BLaER1 treated with 17β-estradiol and CSF1 and Interleukin-3, amounts not matched to agents 10 nM and 100 nM (cell line): ENCODE measurements around the gene COMMD9.

ENCODE experiments used
- H3K27ac ChIP-seq, 11 experiments: shearing (Covaris generic); formaldehyde crosslinking; 2 replicates each; pipeline ENCODE4 v1.8.1; 2022
- H3K27me3 ChIP-seq, 11 experiments: shearing (Covaris generic); formaldehyde crosslinking; 2 replicates each; pipeline ENCODE4 v1.8.1; 2022
- H3K36me3 ChIP-seq, 11 experiments: shearing (Covaris generic); formaldehyde crosslinking; 2 replicates each; pipeline ENCODE4 v1.8.1; 2022
- H3K4me1 ChIP-seq, 10 experiments: shearing (Covaris generic); formaldehyde crosslinking; 2 replicates each; pipeline ENCODE4 v1.8.1; 2022
- H3K4me2 ChIP-seq, 11 experiments: shearing (Covaris generic); formaldehyde crosslinking; 2 replicates each; pipeline ENCODE4 v1.8.1; 2022
- H3K4me3 ChIP-seq, 10 experiments: shearing (Covaris generic); formaldehyde crosslinking; 2 replicates each; pipeline ENCODE4 v1.8.1; 2022
- H3K9ac ChIP-seq, 11 experiments: shearing (Covaris generic); formaldehyde crosslinking; 2 replicates each; pipeline ENCODE4 v1.8.1; 2022
- H3K9me3 ChIP-seq, 11 experiments: shearing (Covaris generic); formaldehyde crosslinking; replicated peaks in 1 of 11; 2 replicates each; pipeline ENCODE4 v1.8.1; 2022
- H4K20me1 ChIP-seq, 11 experiments: shearing (Covaris generic); formaldehyde crosslinking; 2 replicates each; pipeline ENCODE4 v1.8.1; 2022
- Cebpa-rat ChIP-seq, 11 experiments: shearing (Covaris generic); IDR thresholded peaks; 2 replicates each; pipeline ENCODE4 v1.8.1; 2022

Gene COMMD9

GRCh38 chr11:36305047-36305446 is 15.8 kb upstream of the COMMD9 start:
- no peaks in the 10 kb centered on the region for H3K27me3 ChIP-seq
- no peak overlapping the region for H3K9ac ChIP-seq
- H3K36me3 ChIP-seq: no peaks in the 10 kb centered on the region
- peaks cover 0 to 7% (median 0%) of the 10 kb centered on the region in 11 experiments; a peak in 4 of 22 replicates for H3K9me3 ChIP-seq
- H3K4me2 ChIP-seq: peak overlapping the region in 2 of 11 experiments; percentile 61 to 67; a peak in 2 of 22 replicates
- H3K4me3 ChIP-seq: no peak overlapping the region
- H3K27ac ChIP-seq: no peak overlapping the region
- no peak for TF ChIP-seq Cebpa-rat (IDR thresholded peaks at IDR 0.05)
- H4K20me1 ChIP-seq: no peaks in the 10 kb centered on the region
- peaks cover 5 to 21% (median 7%) of the 10 kb centered on the region in 10 experiments; a peak in 19 of 20 replicates for H3K4me1 ChIP-seq

- H3K9me3 ChIP-seq: peaks cover 0 to 7% (median 0%) of the 10 kb centered on the region in 11 experiments; a peak in 4 of 22 replicates
- no peak for TF ChIP-seq Cebpa-rat (IDR thresholded peaks at IDR 0.05)
- no peaks in the 10 kb centered on the region for H3K36me3 ChIP-seq
- H3K4me2 ChIP-seq: peak overlapping the region in 2 of 11 experiments; percentile 61 to 67; a peak in 4 of 22 replicates
- H3K4me1 ChIP-seq: peaks cover 0 to 21% (median under 1%) of the 10 kb centered on the region in 10 experiments; a peak in 8 of 20 replicates
- H3K27ac ChIP-seq: no peak overlapping the region
- H3K4me3 ChIP-seq: no peak overlapping the region
- H3K27me3 ChIP-seq: no peaks in the 10 kb centered on the region
- no peaks in the 10 kb centered on the region for H4K20me1 ChIP-seq
- H3K9ac ChIP-seq: no peak overlapping the region
These were observed 15.1 kb upstream of the COMMD9 start for GRCh38 chr11:36304351-36304750.

GRCh38 chr11:36300650-36301049 is 11.4 kb upstream of the COMMD9 start:
- Histone ChIP-seq H3K9ac (no peak overlapping the region), H3K4me1 (peaks cover 0 to 15% (median 0%) of the 10 kb centered on the region in 10 experiments; a peak in 5 of 20 replicates), H3K4me3 (no peak overlapping the region), H3K36me3 (no peaks in the 10 kb centered on the region), H3K9me3 (no peaks in the 10 kb centered on the region), H4K20me1 (no peaks in the 10 kb centered on the region), H3K4me2 (no peak overlapping the region), H3K27me3 (no peaks in the 10 kb centered on the region), H3K27ac (no peak overlapping the region)
- TF ChIP-seq Cebpa-rat (IDR thresholded peaks at IDR 0.05): no peak

GRCh38 chr11:36296884-36297543 is 7.8 kb upstream of the COMMD9 start:
- Histone ChIP-seq H3K9me3 (no peaks in the 10 kb centered on the region), H3K27me3 (no peaks in the 10 kb centered on the region), H3K36me3 (no peaks in the 10 kb centered on the region), H3K4me2 (no peak overlapping the region), H3K4me3 (no peak overlapping the region), H3K27ac (no peak overlapping the region), H4K20me1 (no peaks in the 10 kb centered on the region), H3K4me1 (no peaks in the 10 kb centered on the region), H3K9ac (no peak overlapping the region)
- TF ChIP-seq Cebpa-rat (IDR thresholded peaks at IDR 0.05): no peak

- Histone ChIP-seq H3K27ac (no peak within 1 kb of the TSS), H3K9ac (no peak within 1 kb of the TSS), H3K9me3 (no peaks in the 10 kb centered on the region), H3K4me3 (no peak within 1 kb of the TSS), H3K27me3 (no peaks in the 10 kb centered on the region), H3K36me3 (no peaks in the 10 kb centered on the region), H4K20me1 (no peaks in the 10 kb centered on the region), H3K4me2 (no peak within 1 kb of the TSS), H3K4me1 (no peaks in the 10 kb centered on the region)
- no peak for TF ChIP-seq Cebpa-rat (IDR thresholded peaks at IDR 0.05)
These were observed 6.7 kb upstream of the COMMD9 start, which contains the start of gene PRR5L for GRCh38 chr11:36295926-36296325. Gene PRR5L (plus strand): TSS chr11:36296288. CDS start chr11:36401122, 104,834 bp downstream.

GRCh38 chr11:36292311-36292722 is 3.1 kb upstream of the COMMD9 start:
- Histone ChIP-seq H3K4me1 (peaks cover 14 to 19% (median 18%) of the 10 kb centered on the region in 10 experiments), H3K4me3 (no peak overlapping the region), H4K20me1 (peaks cover 0 to 3% (median 0%) of the 10 kb centered on the region in 11 experiments; a peak in 1 of 22 replicates), H3K9ac (no peak overlapping the region), H3K36me3 (no peaks in the 10 kb centered on the region), H3K27ac (no peak overlapping the region), H3K4me2 (no peak overlapping the region), H3K27me3 (no peaks in the 10 kb centered on the region), H3K9me3 (no peaks in the 10 kb centered on the region)
- no peak for TF ChIP-seq Cebpa-rat (IDR thresholded peaks at IDR 0.05)

GRCh38 chr11:36288442-36289225 is 590 bp downstream of the COMMD9 start:
- Histone ChIP-seq H3K9ac (peak overlapping the region; percentile 70 to 88 (median 82)), H3K4me3 (peak overlapping the region; percentile 69 to 90 (median 77)), H3K4me2 (peak overlapping the region; percentile 80 to 95 (median 90)), H4K20me1 (peaks cover 0 to 28% (median 9%) of the 10 kb centered on the region in 11 experiments; a peak in 4 of 22 replicates), H3K27me3 (no peaks in the 10 kb centered on the region), H3K9me3 (peaks cover 0 to 4% (median 0%) of the 10 kb centered on the region in 11 experiments; a peak in 5 of 22 replicates), H3K4me1 (peaks cover 14 to 25% (median 18%) of the 10 kb centered on the region in 10 experiments), H3K36me3 (peaks cover 0 to 4% (median 0%) of the 10 kb centered on the region in 11 experiments; a peak in 3 of 22 replicates), H3K27ac (peak overlapping the region; percentile 51 to 91 (median 75); a peak in 21 of 22 replicates)
- peak in 8 of 11 experiments; percentile 37 to 88 (median 71); a peak in 12 of 22 replicates for TF ChIP-seq Cebpa-rat (IDR thresholded peaks at IDR 0.05)

- Histone ChIP-seq H3K4me2 (no peak overlapping the region), H3K9ac (no peak overlapping the region), H3K9me3 (peaks cover 5 to 21% (median 15%) of the 10 kb centered on the region in 11 experiments; a peak in 16 of 22 replicates), H3K4me3 (0 out of 20 replicates have a peak overlapping the region, but pooled peaks of 1 of the 10 experiments have one; percentile 0), H3K27ac (no peak overlapping the region), H4K20me1 (peaks cover 0 to 77% (median 19%) of the 10 kb centered on the region in 11 experiments; a peak in 11 of 22 replicates), H3K36me3 (peaks cover 9 to 50% (median 30%) of the 10 kb centered on the region in 11 experiments; a peak in 21 of 22 replicates), H3K27me3 (no peaks in the 10 kb centered on the region), H3K4me1 (peaks cover 2 to 27% (median 4%) of the 10 kb centered on the region in 10 experiments; a peak in 19 of 20 replicates)
- TF ChIP-seq Cebpa-rat (IDR thresholded peaks at IDR 0.05): no peak
These were observed 6.3 kb downstream of the COMMD9 start for GRCh38 chr11:36282926-36283325.

GRCh38 chr11:36281850-36282249 is 7.4 kb downstream of the COMMD9 start:
- Histone ChIP-seq H3K27me3 (no peaks in the 10 kb centered on the region), H3K4me1 (peaks cover 0 to 22% (median 0%) of the 10 kb centered on the region in 10 experiments; a peak in 6 of 20 replicates), H3K9ac (no peak overlapping the region), H3K27ac (no peak overlapping the region), H3K9me3 (peaks cover 5 to 21% (median 15%) of the 10 kb centered on the region in 11 experiments; a peak in 16 of 22 replicates), H4K20me1 (peaks cover 0 to 80% (median 19%) of the 10 kb centered on the region in 11 experiments; a peak in 11 of 22 replicates), H3K36me3 (peaks cover 10 to 61% (median 32%) of the 10 kb centered on the region in 11 experiments; a peak in 21 of 22 replicates), H3K4me3 (no peak overlapping the region), H3K4me2 (no peak overlapping the region)
- no peak for TF ChIP-seq Cebpa-rat (IDR thresholded peaks at IDR 0.05)
